Measurements from ENCODE around the gene NEK4. TPM values are rescaled to one million over a fixed set of nuclear protein-coding genes. Genes with fewer than 3 reads are reported as not detected.

NEK4 gene
- total and polyA plus RNA-seq, 4 donors, result 5.4 to 28.7 (median 15.4) TPM

- TF ChIP-seq RXRA (IDR thresholded peaks at IDR 0.05), result no peak
- TF ChIP-seq CTCF (IDR thresholded peaks at IDR 0.05; ENCODE audit: low read depth, low read length, missing input control), result no peak
These were observed 37.4 kb downstream of the NEK4 start (continued) for GRCh38 chr3:52733256-52733891.

GRCh38 chr3:52731590-52731989 lies 39.1 kb downstream of the NEK4 start:
- 84% methylated on average over 14 of the region's 14 CpGs for WGBS
- peaks cover 13 to 36% (median 32%) of the 10 kb centered on the region in 4 donors for H3K36me3 ChIP-seq (ENCODE audit: control insufficient read depth in 4 of 4, insufficient read depth in 3 of 4, low read depth in 1 of 4, low read length in 3 of 4)
- no peaks in the 10 kb centered on the region for H3K4me1 ChIP-seq (ENCODE audit: control insufficient read depth in 4 of 4, insufficient read depth in 4 of 4, low read length in 3 of 4)
- H3K27me3 ChIP-seq (ENCODE audit: control insufficient read depth in 4 of 4, insufficient read depth in 4 of 4, low read length in 3 of 4), result no peaks in the 10 kb centered on the region
- H3K9me3 ChIP-seq (ENCODE audit: control insufficient read depth in 4 of 4, low read length in 3 of 4), result peaks cover 0 to 5% (median 3%) of the 10 kb centered on the region in 4 donors
- H3K9ac ChIP-seq (ENCODE audit: low read depth in 1 of 2, low read length in 2 of 2), result no peak overlapping the region
- TF ChIP-seq HNF4A (conservative IDR thresholded peaks at IDR 0.05), result no peak
- no peak for TF ChIP-seq FOXA2 (IDR thresholded peaks at IDR 0.05)
- no peak for TF ChIP-seq SP1 (IDR thresholded peaks at IDR 0.05)
- TF ChIP-seq ZBTB33 (IDR thresholded peaks at IDR 0.05), result no peak
- no peak for TF ChIP-seq RAD21 (IDR thresholded peaks at IDR 0.05)
- no peak for TF ChIP-seq NR2F2 (IDR thresholded peaks at IDR 0.05)
- no peak for TF ChIP-seq GABPA (IDR thresholded peaks at IDR 0.05 in 1 of 2, conservative IDR thresholded peaks at IDR 0.05 in 1 of 2)
- no peak for TF ChIP-seq MAX (IDR thresholded peaks at IDR 0.05)
- no peak for TF ChIP-seq TAF1 (conservative IDR thresholded peaks at IDR 0.05)
- no peak for TF ChIP-seq REST (IDR thresholded peaks at IDR 0.05)
- TF ChIP-seq JUND (IDR thresholded peaks at IDR 0.05), result no peak
- no peak for TF ChIP-seq RXRA (IDR thresholded peaks at IDR 0.05)
- no peak overlapping the region for H3K4me3 ChIP-seq (ENCODE audit: low read depth in 1 of 3, low read length in 3 of 3)
- no peak for DNase-seq (ENCODE audit: low spot score)
- no peak overlapping the region for H3K27ac ChIP-seq (ENCODE audit: low read depth in 1 of 2, low read length in 2 of 2)
